Spinal cord (tissue), 10 donors: ENCODE results near the gene HDAC9. TPM values are rescaled to one million over a fixed set of nuclear protein-coding genes. Genes with fewer than 3 reads are reported as not detected.

Source experiments
- DNase-seq, 6 donors: peaks; one replicate each; pipeline versions ENCODE4 v3.0.0 to v3.0.0-alpha.2; 2013 to 2015; ENCODE audit warnings: low spot score in 6 of 6, low read depth in 4 of 6
- H3K27ac ChIP-seq: one replicate; pipeline ENCODE4 v1.5.1; 2013; ENCODE audit warnings: low read depth, low read length, control low read depth
- H3K27me3 ChIP-seq: one replicate; pipeline ENCODE4 v1.6.1; 2013; ENCODE audit warnings: low read length; ENCODE audit not compliant: control insufficient read depth, insufficient read depth
- H3K36me3 ChIP-seq: one replicate; pipeline ENCODE4 v1.6.1; 2013; ENCODE audit warnings: low read length; ENCODE audit not compliant: control insufficient read depth, insufficient read depth
- H3K4me1 ChIP-seq: one replicate; pipeline ENCODE4 v1.6.1; 2013; ENCODE audit warnings: low read length; ENCODE audit not compliant: control insufficient read depth, insufficient read depth
- H3K4me3 ChIP-seq: one replicate; pipeline ENCODE4 v1.5.1; 2013; ENCODE audit warnings: low read depth, low read length, control low read depth
- H3K9me3 ChIP-seq: one replicate; pipeline ENCODE4 v1.6.1; 2013; ENCODE audit warnings: low read length; ENCODE audit not compliant: control insufficient read depth, insufficient read depth
- WGBS: methylation state at CpG from one replicate; pipeline ENCODE4 v1.1.5; 2013; ENCODE audit warnings: missing lambda C conversion rate; ENCODE audit not compliant: insufficient coverage; 5-methylcytosine and 5-hydroxymethylcytosine counted together
- polyA plus RNA-seq, 2 donors: library from polyadenylated mRNA; unstranded; fragments of 120-200 nt; gene quantifications; one replicate each; pipeline ENCODE4 v1.2.1, GENCODE V29; 2013; ENCODE audit not compliant: insufficient read length in 2 of 2
- total RNA-seq, 2 donors: library from RNA; depleted of rRNA in 1 of 2; stranded (reverse); fragments of 120-200 nt in 1 of 2; fragments of >200 nt in 1 of 2; gene quantifications; one replicate each; pipeline versions ENCODE4 v1.2.3 to v1.2.4, GENCODE V29; 2013 to 2014
- donor health status: healthy.

Gene HDAC9
- total and polyA plus RNA-seq, 4 donors, result 21.4 to 58.5 (median 29.3) TPM

GRCh38 chr7:18637516-18637915, 142.0 kb downstream of the HDAC9 start:
- no peaks in the 10 kb centered on the region for H3K9me3 ChIP-seq
- H3K4me1 ChIP-seq, result no peaks in the 10 kb centered on the region
- no peaks in the 10 kb centered on the region for H3K36me3 ChIP-seq
- no peaks in the 10 kb centered on the region for H3K27me3 ChIP-seq
- no peak for DNase-seq
- H3K27ac ChIP-seq, result no peak overlapping the region
- no peak overlapping the region for H3K4me3 ChIP-seq
- WGBS, result 78% methylated on average over 1 of the region's 3 CpGs

GRCh38 chr7:18638594-18639452, 143.3 kb downstream of the HDAC9 start:
- Histone ChIP-seq H3K4me1 (no peaks in the 10 kb centered on the region), H3K36me3 (no peaks in the 10 kb centered on the region), H3K27ac (no peak overlapping the region), H3K9me3 (no peaks in the 10 kb centered on the region), H3K4me3 (no peak overlapping the region), H3K27me3 (no peaks in the 10 kb centered on the region)
- peak in 2 of 6 donors; percentile 61 to 84 for DNase-seq
- WGBS, result no CpG with 5 or more reads among the region's 4 CpGs

- WGBS, result no CpG with 5 or more reads among the region's 1 CpG
- no peaks in the 10 kb centered on the region for H3K4me1 ChIP-seq
- no peaks in the 10 kb centered on the region for H3K27me3 ChIP-seq
- no peak overlapping the region for H3K4me3 ChIP-seq
- no peaks in the 10 kb centered on the region for H3K9me3 ChIP-seq
- DNase-seq, result no peak
- H3K36me3 ChIP-seq, result no peaks in the 10 kb centered on the region
- H3K27ac ChIP-seq, result no peak overlapping the region
Measured at GRCh38 chr7:18639711-18640110, 144.2 kb downstream of the HDAC9 start.

DNA sequence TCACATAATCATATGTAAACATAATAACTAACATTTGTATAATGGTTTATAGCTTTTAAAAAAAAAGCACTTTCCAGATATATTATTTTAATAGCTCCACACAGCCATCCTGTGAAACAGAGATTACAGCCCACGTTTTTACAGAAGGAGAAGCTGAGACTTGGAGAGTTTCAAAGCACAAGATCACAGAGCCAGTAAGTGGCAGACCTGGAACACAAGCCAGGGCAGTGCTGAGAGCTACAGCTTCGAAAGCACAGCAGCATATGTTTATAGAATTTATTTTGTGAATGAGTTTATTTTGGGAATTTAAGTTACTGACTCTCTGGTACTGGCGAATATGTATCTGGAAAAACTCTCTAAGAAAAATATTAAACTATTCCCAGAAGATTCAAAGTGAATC, 149.4 kb downstream of the HDAC9 start:
- Histone ChIP-seq H3K4me3 (no peak overlapping the region), H3K36me3 (peaks cover 9% of the 10 kb centered on the region), H3K27ac (no peak overlapping the region), H3K27me3 (no peaks in the 10 kb centered on the region), H3K4me1 (no peaks in the 10 kb centered on the region), H3K9me3 (no peaks in the 10 kb centered on the region)
- WGBS, result 50% methylated on average over 1 of the region's 3 CpGs
- peak in 1 of 6 donors; percentile 60 for DNase-seq

- H3K27me3 ChIP-seq, result no peaks in the 10 kb centered on the region
- H3K36me3 ChIP-seq, result peaks cover 9% of the 10 kb centered on the region
- H3K4me3 ChIP-seq, result no peak overlapping the region
- WGBS, result 83% methylated on average over 1 of the region's 5 CpGs
- DNase-seq, result no peak
- H3K9me3 ChIP-seq, result no peaks in the 10 kb centered on the region
- no peak overlapping the region for H3K27ac ChIP-seq
- H3K4me1 ChIP-seq, result no peaks in the 10 kb centered on the region
Measured at GRCh38 chr7:18647582-18647981, 152.0 kb downstream of the HDAC9 start.

DNA sequence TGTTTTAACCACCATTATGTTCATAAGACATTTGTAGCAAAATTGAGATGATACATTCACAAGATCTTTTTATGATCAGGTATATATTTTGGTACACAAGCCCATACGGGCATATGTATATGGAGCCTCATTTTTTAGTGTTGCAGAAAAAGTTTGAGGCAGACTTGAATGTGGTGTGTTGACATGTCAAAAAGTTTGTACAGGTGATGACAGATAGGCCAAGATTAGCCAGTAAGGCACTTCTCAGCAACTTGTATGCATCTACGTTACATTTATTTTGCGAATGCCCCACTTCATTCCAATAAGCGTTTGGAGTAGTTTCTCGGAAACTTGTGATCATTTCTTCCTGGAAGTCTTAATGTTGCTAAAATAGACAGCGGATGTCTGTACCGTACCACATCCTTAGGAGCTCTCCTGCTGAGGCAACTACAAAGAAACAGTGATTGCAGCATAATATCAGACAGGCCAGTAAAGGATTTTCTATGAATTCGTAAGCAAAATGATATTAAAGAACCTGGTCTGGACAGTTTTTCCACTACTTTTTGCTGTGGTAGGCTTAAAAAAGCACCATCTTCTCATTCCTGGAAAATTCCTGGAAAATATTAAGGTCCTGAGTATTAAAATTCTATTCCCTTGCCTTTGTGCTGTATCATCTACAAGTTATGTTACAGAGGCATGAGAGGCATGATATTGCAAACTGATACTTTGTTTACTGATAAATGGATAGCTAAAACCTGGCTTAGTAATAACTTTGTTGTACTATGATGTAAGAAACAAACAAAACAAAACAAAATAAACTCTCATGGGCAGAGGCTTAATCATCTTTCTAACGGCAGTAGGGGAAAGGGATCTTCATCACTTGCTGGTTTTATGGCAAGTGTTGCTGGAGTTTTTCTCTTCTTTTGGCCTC, 153.6 kb downstream of the HDAC9 start:
- DNase-seq, result no peak
- Histone ChIP-seq H3K4me3 (no peak overlapping the region), H3K9me3 (no peaks in the 10 kb centered on the region), H3K36me3 (peaks cover 9% of the 10 kb centered on the region), H3K27ac (no peak overlapping the region), H3K27me3 (no peaks in the 10 kb centered on the region), H3K4me1 (no peaks in the 10 kb centered on the region)
- 94% methylated on average over 6 of the region's 9 CpGs for WGBS

DNA sequence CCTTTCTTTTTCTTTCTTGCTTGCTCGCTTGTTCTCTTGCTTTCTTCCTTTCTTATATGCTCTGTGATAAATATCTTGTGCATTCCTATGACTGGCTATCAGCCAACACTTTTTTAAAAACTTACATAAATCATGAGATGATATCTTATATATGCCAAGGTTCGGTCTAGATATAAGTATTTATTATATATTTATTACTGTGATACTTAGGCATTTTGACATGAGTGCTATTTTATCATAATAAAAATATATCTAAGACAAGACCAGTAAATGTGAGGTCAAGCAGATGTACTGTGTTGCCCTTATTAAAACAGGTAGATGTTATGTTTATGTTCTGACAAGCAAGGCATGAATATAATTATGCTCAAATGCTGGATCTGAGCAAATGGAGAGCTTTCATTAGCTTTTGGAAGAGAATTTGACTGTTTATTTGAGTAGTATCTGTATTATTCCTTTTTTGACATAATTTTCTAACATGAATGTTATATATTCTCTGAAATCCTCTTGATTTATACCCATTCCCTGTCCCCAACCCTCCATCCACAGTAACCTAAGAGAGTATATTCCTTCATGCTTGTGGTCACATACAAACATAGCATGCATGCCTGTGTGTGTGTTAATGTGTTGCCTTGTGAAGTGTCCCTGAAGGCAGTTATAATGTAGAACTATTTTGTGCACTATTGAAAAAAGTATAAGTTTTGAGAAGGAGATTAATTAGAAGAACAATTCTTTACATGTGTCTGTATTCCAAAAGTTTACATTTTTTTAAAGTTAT, 158.0 kb downstream of the HDAC9 start:
- Histone ChIP-seq H3K27me3 (no peaks in the 10 kb centered on the region), H3K36me3 (peaks cover under 1% of the 10 kb centered on the region), H3K4me1 (no peaks in the 10 kb centered on the region), H3K9me3 (no peaks in the 10 kb centered on the region), H3K4me3 (no peak overlapping the region), H3K27ac (no peak overlapping the region)
- DNase-seq, result no peak
- WGBS, result no CpG with 5 or more reads among the region's 2 CpGs

DNA sequence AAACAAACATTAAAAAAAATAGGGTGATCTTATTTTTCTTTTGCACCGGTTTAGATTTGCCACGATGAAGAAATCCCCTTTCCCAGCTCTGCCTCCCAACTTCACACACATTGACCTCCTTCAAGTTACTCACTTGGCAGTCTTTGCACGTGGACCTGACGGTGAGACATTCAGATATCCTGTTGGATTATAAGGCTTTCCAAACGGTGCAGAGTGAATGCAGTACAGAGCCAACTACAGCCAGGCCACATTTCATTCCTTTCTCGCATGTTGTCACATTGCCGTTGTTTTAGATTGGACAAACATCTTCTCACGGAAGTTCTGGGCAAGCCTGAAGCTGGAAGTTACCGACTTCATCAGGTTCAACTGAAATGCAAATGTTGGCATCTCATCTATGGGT, 159.2 kb downstream of the HDAC9 start:
- 84% methylated on average over 7 of the region's 9 CpGs for WGBS
- Histone ChIP-seq H3K27me3 (no peaks in the 10 kb centered on the region), H3K9me3 (no peaks in the 10 kb centered on the region), H3K36me3 (no peaks in the 10 kb centered on the region), H3K4me1 (no peaks in the 10 kb centered on the region), H3K27ac (no peak overlapping the region), H3K4me3 (no peak overlapping the region)
- DNase-seq, result no peak

GRCh38 chr7:18655506-18655905, 160.0 kb downstream of the HDAC9 start:
- H3K4me1 ChIP-seq, result no peaks in the 10 kb centered on the region
- no peak for DNase-seq
- H3K36me3 ChIP-seq, result no peaks in the 10 kb centered on the region
- no peak overlapping the region for H3K27ac ChIP-seq
- H3K9me3 ChIP-seq, result no peaks in the 10 kb centered on the region
- H3K27me3 ChIP-seq, result no peaks in the 10 kb centered on the region
- WGBS, result 83% methylated on average over 2 of the region's 3 CpGs
- no peak overlapping the region for H3K4me3 ChIP-seq
